ENCODE data around the gene CS. TPM values are rescaled to one million over a fixed set of nuclear protein-coding genes. Genes with fewer than 3 reads are reported as not detected.

CS gene
- total RNA-seq, 1 experiment from 2014 or later: 254 TPM

DNA sequence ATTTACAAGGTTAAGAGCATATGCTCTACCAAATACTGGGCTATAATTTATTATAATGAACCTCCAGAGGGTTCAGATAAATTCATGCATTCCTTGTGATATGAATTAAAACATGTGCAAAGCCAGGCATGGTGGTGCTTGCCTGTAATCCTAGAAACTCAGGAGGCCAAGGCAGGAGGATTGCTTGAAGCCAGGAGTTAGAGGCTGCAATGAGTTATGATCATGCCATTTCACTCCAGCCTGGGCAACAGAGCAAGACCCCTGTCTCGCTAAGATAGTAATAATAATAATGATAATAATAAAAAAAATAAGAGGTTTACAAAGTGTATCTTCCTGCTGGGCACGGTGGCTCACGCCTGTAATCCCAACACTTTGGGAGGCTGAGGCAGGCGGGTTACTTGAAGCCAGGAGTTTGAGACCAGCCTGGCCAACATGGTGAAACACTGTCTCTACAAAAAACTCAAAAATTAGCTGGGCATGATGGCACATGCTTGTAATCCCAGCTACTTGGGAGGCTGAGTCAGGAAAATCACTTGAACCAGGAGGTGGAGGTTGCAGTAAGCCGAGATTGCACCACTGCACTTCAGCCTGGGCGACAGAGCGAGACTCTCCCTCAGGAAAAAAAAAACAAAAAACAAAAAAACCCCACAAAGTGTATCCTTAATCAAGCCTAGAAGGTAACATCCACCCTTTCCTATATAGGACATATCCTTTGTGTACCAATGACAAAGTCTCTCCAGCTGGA lies 7.3 kb upstream of the CS start:
- CTCF ChIA-PET: no interaction called here
- no peaks in the 10 kb centered on the region for H3K9me3 Mint-ChIP-seq (ENCODE audit: low read depth, unreplicated experiment)
- H3K4me1 Mint-ChIP-seq (ENCODE audit: low read depth, unreplicated experiment): peaks cover 1% of the 10 kb centered on the region
- H3K27me3 Mint-ChIP-seq (ENCODE audit: unreplicated experiment): no peaks in the 10 kb centered on the region
- TF ChIP-seq, protein P1, sequence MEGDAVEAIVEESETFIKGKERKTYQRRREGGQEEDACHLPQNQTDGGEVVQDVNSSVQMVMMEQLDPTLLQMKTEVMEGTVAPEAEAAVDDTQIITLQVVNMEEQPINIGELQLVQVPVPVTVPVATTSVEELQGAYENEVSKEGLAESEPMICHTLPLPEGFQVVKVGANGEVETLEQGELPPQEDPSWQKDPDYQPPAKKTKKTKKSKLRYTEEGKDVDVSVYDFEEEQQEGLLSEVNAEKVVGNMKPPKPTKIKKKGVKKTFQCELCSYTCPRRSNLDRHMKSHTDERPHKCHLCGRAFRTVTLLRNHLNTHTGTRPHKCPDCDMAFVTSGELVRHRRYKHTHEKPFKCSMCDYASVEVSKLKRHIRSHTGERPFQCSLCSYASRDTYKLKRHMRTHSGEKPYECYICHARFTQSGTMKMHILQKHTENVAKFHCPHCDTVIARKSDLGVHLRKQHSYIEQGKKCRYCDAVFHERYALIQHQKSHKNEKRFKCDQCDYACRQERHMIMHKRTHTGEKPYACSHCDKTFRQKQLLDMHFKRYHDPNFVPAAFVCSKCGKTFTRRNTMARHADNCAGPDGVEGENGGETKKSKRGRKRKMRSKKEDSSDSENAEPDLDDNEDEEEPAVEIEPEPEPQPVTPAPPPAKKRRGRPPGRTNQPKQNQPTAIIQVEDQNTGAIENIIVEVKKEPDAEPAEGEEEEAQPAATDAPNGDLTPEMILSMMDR (IDR thresholded peaks at IDR 0.05; ENCODE audit: unreplicated experiment): no peak
- H3K27ac Mint-ChIP-seq (ENCODE audit: unreplicated experiment): no peak overlapping the region
- no TSS peak for BruUV-seq (replicated peaks)
- H3K36me3 Mint-ChIP-seq (ENCODE audit: insufficient read depth, unreplicated experiment): peaks cover 71% of the 10 kb centered on the region
- intact Hi-C loops (cut with micrococcal nuclease; ENCODE audit: unreplicated experiment): no loop called here
- no peak for DNase-seq
- H3K4me3 Mint-ChIP-seq (ENCODE audit: low read depth, unreplicated experiment): no peak overlapping the region

DNA sequence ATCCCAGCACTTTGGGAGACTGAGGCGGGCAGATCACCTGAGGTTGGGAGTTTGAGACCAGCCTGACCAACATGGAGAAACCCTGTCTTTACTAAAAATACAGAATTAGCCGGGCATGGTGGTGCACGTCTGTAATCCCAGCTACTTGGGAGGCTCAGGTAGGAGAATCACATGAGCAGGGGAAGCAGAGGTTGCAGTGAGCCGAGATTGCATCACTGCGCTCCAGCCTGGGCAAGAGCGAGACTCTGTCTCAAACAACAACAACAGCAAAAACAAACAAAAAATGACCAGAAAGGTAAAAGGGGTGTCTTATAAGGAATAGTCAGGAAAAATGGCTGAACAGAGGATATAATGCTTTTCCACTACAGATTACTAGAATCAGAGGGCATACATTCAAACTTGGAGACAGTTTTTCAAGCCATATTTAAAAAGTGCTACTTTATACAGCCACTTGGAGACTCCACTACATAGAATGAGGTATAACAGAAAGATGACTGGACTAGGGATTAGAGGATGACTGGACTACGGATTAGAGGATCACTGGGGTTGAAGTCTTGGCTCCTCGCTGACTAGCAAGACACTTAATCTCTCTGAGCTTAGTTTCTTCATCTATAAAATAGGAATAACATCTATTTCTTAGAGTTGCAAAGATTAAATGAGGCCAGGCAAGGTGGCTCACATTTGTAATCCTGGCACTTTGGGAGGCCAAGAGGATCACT lies 4.9 kb upstream of the CS start:
- no TSS peak for BruUV-seq (replicated peaks)
- Mint-ChIP-seq H3K36me3 (ENCODE audit: insufficient read depth, unreplicated experiment) (peaks cover 64% of the 10 kb centered on the region), H3K4me3 (ENCODE audit: low read depth, unreplicated experiment) (no peak overlapping the region), H3K9me3 (ENCODE audit: low read depth, unreplicated experiment) (no peaks in the 10 kb centered on the region), H3K27ac (ENCODE audit: unreplicated experiment) (no peak overlapping the region), H3K27me3 (ENCODE audit: unreplicated experiment) (no peaks in the 10 kb centered on the region), H3K4me1 (ENCODE audit: low read depth, unreplicated experiment) (peaks cover 19% of the 10 kb centered on the region)
- CTCF ChIA-PET: interaction anchor here (0.8 kb wide), 1 partner anchor 11 kb away, joined by 4 read pairs; the partner anchor contains the start of gene CNPY2
- intact Hi-C loops (cut with micrococcal nuclease; ENCODE audit: unreplicated experiment): no loop called here
- TF ChIP-seq, protein P1 (IDR thresholded peaks at IDR 0.05; ENCODE audit: unreplicated experiment): no peak
- DNase-seq: no peak

DNA sequence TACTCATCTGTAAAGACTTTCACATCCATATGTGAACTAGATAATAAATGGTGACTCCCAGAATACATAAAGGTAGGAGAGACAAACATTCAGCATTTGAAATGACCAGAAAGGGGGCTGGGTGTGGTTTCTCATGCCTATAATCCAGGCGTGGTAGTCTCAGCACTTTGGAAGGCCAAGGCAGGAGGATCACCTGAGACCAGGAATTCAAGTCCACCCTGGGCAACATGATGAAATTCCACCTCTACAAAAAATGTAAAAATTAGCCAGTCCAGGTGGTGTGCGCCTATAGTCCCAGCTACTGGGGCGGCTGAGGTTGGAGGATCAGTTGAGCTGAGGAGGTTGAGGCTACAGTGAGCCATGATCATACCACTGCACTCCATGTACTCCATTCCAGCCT lies 4.1 kb upstream of the CS start:
- Mint-ChIP-seq H3K36me3 (ENCODE audit: insufficient read depth, unreplicated experiment) (peaks cover 64% of the 10 kb centered on the region), H3K4me1 (ENCODE audit: low read depth, unreplicated experiment) (peaks cover 19% of the 10 kb centered on the region), H3K27ac (ENCODE audit: unreplicated experiment) (no peak overlapping the region), H3K9me3 (ENCODE audit: low read depth, unreplicated experiment) (no peaks in the 10 kb centered on the region), H3K27me3 (ENCODE audit: unreplicated experiment) (no peaks in the 10 kb centered on the region), H3K4me3 (ENCODE audit: low read depth, unreplicated experiment) (no peak overlapping the region)
- intact Hi-C loops (cut with micrococcal nuclease; ENCODE audit: unreplicated experiment): no loop called here
- CTCF ChIA-PET: interaction anchor here (0.8 kb wide), 1 partner anchor 12 kb away, joined by 4 read pairs; the partner anchor contains the start of gene CNPY2
- no peak for DNase-seq
- TF ChIP-seq, protein P1 (IDR thresholded peaks at IDR 0.05; ENCODE audit: unreplicated experiment): no peak
- BruUV-seq (replicated peaks): no TSS peak

DNA sequence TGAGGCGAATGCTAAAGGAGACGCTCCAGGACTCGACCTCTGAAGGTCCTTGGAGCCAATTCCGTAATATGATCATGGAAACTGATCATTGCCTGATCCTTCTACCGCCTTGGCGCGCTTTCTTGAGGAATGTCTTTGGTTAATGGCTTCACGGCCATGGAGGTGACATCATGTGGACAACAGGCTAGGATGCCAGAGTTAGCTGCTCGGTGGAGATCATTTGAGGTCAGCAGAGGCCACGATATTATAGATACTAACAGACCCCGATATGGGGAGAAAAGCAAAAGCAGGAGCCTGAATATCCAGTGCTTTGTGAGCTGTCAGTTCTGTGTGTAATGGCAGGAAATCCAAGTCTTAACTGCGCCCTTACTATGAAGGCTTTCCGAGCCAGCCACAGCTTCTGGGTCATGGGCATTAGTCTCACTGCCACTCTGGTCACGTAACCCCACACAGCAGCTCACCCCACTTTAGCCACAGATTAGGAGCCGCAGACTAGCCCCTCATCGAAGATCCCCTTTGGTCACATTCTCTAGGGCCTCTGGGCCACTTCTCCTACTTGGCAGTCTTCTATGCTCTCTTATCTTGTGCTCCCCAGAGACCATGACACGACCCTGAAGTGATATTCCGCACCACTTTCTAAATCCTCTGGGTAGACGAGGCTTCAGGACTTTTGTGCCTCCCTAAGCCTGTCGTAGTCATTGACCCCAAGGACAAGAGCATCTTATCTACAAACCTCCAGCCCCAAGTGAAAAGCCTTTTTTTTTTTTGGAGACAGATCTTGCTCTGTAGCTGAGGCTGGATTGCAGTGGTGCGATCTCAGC lies 724 bp upstream of the CS start:
- CTCF ChIA-PET: interaction anchor here (0.5 to 0.6 kb wide), 2 partner anchors 23 to 143 kb away, joined by 4 read pairs; no protein-coding TSS in a partner anchor
- BruUV-seq (replicated peaks): TSS peak; percentile 67
- peaks cover 29% of the 10 kb centered on the region for H3K4me1 Mint-ChIP-seq (ENCODE audit: low read depth, unreplicated experiment)
- H3K27ac Mint-ChIP-seq (ENCODE audit: unreplicated experiment): peak overlapping the region; percentile 92
- DNase-seq: no peak
- no peaks in the 10 kb centered on the region for H3K9me3 Mint-ChIP-seq (ENCODE audit: low read depth, unreplicated experiment)
- peaks cover 64% of the 10 kb centered on the region for H3K36me3 Mint-ChIP-seq (ENCODE audit: insufficient read depth, unreplicated experiment)
- TF ChIP-seq, protein P1 (IDR thresholded peaks at IDR 0.05; ENCODE audit: unreplicated experiment): no peak
- no peaks in the 10 kb centered on the region for H3K27me3 Mint-ChIP-seq (ENCODE audit: unreplicated experiment)
- peak overlapping the region; percentile 96 for H3K4me3 Mint-ChIP-seq (ENCODE audit: low read depth, unreplicated experiment)
- intact Hi-C loops (cut with micrococcal nuclease; ENCODE audit: unreplicated experiment): loop anchor here (1.0 to 2.0 kb wide), 2 partner anchors 33 to 182 kb away; partner anchors contain the start of gene ZC3H10

Measured in Calu3 (cell line).